DOHH2 (cell line): Measurements from ENCODE around the gene ABI1.

ENCODE experiments used
- EZH2phosphoT487 ChIP-seq: fragments of 200-600 bp; sonication (generic); IDR thresholded peaks from 2 replicates; pipeline ENCODE4 v1.6.1; 2017; ENCODE audit warnings: borderline replicate concordance, mild to moderate bottlenecking, antibody characterized with exemption, low read length, moderate library complexity, mixed read lengths
- TF ChIP-seq, protein P1 (sequence below): fragments of 200-600 bp; sonication (generic); IDR thresholded peaks from one replicate; pipeline ENCODE4 v1.5.1; 2014; ENCODE audit warnings: antibody characterized with exemption, mild to moderate bottlenecking, low read depth, low read length; ENCODE audit not compliant: poor library complexity, severe bottlenecking

DNA sequence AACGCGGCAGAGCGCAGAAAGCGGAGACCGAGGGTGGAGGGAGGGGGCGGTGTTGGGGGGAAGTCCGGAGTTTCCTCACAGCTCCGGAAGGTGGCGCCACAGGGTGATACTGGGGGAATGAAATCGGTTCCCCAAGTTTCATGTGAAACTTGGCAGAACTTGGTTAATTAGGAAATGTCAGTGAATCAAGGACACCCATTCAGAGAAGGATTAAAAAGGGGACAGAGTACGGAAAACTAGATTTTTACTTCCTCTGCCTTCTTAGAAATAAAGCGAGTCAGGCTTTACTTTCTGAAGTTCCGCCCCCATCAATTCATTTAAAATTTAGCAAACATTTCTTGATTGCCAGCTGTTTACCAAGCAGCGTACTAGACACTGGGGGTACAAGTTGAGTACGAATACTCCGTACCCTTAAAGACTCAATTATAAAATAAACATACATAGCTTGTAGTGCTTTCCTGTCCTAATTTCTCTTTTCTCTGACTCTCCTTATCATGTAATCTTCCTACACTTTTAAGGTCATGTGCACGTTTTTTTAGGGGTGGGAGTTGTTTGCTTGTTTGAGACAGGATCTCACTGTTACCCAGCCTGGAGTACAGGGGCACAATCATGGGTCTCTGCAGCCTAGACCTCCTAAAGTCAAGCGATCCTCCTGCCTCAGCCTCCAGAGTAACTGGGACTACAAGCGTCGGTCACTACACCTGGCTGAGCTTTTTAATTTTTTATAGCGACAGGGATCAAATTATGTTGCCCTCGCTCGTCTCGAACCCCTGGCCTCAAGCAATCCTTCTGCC lies 644 bp upstream of the ABI1 start:
- TF ChIP-seq, protein P1, sequence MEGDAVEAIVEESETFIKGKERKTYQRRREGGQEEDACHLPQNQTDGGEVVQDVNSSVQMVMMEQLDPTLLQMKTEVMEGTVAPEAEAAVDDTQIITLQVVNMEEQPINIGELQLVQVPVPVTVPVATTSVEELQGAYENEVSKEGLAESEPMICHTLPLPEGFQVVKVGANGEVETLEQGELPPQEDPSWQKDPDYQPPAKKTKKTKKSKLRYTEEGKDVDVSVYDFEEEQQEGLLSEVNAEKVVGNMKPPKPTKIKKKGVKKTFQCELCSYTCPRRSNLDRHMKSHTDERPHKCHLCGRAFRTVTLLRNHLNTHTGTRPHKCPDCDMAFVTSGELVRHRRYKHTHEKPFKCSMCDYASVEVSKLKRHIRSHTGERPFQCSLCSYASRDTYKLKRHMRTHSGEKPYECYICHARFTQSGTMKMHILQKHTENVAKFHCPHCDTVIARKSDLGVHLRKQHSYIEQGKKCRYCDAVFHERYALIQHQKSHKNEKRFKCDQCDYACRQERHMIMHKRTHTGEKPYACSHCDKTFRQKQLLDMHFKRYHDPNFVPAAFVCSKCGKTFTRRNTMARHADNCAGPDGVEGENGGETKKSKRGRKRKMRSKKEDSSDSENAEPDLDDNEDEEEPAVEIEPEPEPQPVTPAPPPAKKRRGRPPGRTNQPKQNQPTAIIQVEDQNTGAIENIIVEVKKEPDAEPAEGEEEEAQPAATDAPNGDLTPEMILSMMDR, result peak; percentile 69
- TF ChIP-seq EZH2phosphoT487, result no peak
